Stimulated activated CD8-positive, alpha-beta memory T cell treated with anti-CD3 and anti-CD28 coated beads, Interleukin-7, amount 100 ng/mL, for 1 hour (primary cell): Measurements from ENCODE around the gene C1orf52.
A peak's percentile ranks its signal among the peaks of the same experiment; 100 is the strongest.
"Not testable (repeated sequence)": the region's sequence is repeated elsewhere in the genome, so short reads cannot be mapped to it uniquely, and the experiment has no call there.

Experiments used
- DNase-seq, 2 donors: peaks; one replicate each; pipeline ENCODE4 v3.0.0-alpha.2; 2020; ENCODE audit warnings: low read depth in 2 of 2

Gene C1orf52

DNA sequence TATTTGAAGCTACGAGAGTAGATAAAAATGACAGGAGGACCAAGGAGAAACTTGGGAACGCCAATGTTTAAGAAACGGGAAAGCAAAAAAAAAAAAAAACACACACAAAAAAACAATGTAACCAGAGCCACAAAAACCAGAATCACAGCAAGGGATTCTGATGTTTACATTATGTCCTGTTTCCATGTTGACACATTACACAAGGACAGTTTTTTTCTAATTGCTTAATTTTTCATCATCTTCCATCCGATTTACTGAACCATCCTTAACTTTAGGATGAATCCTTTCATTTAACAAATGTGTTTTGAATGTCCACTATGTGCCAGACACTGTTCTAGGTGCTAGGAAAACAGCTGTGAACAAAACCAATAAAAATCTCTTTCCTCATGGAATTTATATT is 18.3 kb upstream of the C1orf52 start:
- no peak for DNase-seq

DNA sequence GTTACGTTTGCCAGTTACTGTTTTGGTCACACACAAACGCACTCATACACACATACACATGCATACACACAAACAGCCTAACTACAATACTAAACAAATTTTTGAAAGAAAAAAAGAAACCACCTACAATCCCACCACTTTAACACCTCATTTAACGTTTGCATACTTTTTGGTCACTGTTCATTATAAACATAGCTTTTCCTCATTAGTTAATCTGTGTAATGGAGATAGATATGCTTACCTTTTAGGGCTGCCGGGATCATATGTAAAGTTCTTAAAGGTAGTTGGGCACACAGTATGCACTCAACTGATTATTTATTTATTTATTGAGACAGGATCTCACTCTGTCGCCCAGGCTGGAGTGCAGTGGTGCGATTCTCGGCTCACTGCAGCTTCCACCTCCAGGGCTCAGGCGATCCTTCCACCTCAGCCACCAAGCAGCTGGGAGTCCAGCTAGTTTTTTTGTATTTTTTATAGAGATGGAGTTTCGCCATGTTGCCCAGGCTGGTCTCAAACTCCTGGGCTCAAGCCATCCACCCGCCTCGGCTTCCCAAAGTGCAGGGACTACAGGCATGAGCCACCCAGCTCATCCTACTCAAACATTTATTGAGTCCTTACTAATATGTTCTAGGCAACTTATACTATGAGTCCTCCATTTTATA is 17.6 kb upstream of the C1orf52 start:
- DNase-seq = no peak

DNA sequence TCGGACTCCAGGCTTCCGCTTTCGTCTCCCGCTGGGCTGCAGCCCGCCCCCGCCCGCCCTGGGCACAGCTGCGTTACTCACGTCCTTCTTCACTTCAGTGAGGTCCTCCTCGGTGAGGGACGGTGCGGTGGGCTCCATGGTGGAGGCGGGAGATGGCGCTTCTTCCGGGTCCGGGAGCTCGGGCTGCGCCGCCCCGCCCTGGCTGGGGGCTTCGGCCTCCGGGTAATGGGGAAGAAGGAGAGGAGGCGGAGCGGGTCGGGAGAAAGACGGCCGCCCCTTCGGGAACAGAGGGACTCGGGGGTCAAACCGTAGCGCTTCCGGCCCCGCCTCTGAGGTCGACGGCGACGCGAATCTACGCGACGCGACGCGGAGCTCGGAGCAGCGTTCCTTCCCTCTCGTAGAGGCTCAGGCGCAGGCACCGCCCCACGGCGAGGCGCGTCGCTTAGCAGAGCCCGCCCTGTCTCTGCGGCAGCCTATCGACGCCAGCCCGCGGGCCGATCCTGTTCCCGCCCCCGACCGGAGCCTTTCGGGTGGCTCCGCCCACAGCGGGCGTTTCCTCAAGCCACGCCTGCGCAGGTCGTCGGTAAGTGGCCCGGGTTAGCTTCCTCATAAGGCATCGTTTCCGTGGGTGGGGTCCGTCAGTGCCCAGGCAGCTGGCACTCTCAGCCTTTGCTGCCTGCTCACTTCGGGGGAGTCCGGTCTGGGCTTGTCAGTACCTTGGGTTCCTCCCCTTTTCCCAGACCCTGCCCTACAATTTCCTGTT is 16.9 kb upstream of the C1orf52 start, which contains the start of gene BCL10:
Gene BCL10, minus strand, starts transcription at position 418 of the 763 bp plus-strand sequence. Its CDS starts 280 bp downstream, at position 138.
- peak; percentile 96 for DNase-seq

DNA sequence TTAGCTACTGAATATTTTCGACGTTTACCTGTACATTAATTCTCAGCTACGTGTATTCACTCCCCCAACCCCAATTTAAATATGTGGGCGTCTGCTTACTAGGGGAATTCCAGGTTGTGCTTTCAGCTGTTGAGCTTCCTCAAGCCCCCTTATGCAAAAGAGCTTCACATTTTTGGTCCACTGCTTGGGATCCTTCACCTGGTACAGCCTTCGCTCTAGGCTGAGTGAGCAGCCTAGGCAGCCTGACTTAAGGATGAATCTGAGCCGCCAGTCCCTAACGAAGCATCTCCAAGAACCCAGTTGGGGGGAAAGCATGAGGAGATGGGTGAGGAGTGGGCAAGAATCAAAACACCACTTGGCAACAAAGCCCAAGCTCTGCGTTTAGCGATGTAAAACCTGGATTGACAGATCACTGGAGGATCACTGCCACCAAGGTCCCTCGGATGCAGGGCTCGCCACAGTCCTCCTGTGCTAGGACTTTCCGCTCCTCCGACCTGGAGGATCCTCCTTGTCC is 16.3 kb upstream of the C1orf52 start:
- DNase-seq = no peak

DNA sequence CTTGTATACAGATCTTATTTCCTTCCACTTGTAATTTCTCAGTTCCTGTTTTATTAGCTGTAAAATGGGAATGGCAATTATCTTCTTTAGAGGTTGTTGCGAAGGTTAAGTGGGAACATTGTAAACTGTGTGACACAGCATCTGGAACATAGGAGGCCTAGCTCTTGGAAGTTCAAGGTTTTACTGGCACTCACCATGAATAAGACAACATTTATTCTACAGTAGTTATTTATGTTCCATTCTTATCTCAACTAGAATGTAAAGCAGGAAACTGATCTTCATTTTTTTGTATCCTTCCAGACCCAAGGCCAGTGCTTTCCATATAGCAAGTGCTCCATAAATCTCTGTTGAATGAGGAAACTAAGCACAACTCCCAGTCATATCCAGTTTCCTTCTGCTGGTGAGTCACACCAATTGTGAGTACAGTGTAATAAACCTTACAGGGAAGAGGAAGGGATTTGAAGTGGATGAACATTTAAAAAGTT is 15.5 kb upstream of the C1orf52 start:
- DNase-seq = no peak

DNA sequence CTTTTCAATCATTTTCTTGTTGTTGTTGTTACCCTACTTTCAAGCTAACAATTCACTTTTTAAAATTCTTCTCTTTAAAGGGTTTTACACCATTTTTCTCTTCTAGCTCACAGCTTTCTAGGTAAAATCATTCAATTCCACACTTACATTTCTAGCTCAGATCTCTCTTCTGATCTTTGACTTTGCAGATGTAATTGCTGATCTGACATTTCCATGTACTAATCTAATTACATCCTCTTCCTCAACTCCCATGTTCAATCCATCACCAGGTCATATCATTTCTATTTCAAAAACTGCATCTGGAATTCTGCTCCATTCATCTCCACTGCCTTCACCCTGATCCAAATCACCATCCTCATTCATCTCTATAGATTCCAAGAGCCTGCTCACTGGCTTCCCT is 13.9 kb upstream of the C1orf52 start:
- no peak for DNase-seq

DNA sequence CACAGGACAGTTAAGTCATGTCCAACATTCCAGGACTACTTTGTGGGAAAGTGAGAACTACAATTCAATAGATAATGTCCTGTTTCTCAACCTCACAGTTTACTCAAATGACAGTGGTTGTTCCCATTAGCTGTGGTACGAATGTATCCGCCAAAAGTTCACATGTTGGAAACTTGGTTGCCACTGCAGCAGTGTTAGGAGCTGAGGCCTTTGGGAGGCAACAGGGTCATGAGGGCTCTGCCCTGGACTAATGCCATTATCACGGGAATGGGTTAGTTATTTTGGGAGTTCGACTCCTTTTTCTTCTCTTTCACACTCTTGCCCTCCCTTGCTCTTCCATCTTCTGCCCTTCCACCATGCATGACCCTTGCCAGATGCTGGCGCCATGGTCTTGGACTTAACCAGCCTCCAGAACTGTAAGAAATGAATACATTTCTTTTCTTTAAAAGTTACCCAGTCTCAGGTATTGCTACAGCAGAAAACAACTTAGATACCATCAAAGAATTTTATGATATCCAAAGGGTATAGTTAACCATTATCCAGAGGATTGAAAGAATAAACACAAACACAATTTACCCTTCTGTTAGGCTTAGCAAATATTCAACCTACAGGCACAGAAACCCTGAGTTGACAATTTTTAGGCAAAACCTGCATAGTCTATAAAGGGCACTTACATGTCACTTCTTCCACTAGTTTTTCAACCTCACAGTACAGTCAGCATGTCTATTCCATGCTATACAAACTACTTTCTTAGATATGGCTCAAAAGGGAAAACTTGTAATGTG is 9.5 kb upstream of the C1orf52 start:
- DNase-seq = no peak

DNA sequence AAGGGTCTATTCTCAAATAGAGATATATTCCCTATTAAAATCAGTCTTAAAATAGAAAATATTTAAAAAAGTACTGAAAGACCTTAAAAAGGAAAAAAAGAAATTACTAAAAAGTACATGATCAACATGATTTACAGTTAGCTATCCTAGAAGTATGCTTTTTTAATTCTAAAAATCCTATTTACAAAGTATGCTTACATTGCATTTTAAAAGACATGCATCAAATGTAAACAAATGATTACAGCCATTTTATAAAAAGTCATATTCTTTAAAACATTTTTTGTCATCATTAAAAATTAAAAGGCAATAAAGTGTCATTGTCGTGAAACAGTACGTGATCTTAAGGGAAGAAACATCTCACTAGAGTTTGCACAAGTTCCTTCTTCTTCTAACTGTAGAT is 7.9 kb upstream of the C1orf52 start:
- DNase-seq = no peak

DNA sequence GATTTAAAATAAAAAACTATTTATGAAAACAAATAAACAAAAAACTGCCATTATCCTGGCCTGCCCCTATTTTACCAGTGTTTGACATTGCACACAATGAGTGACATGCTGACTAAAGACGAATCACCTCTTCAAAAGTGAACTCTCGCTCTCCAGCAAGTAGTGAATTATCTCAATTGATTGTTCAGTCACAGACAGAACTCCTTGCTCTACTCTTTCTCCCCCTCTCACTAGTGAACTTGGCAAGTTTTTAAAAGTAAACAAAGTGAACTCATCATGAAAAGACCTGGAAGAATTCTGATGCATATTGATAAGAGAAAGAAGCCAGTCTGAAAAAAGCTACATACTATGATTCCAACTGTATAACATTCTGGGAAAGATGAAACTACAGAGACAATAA is 4.7 kb upstream of the C1orf52 start:
- no peak for DNase-seq

DNA sequence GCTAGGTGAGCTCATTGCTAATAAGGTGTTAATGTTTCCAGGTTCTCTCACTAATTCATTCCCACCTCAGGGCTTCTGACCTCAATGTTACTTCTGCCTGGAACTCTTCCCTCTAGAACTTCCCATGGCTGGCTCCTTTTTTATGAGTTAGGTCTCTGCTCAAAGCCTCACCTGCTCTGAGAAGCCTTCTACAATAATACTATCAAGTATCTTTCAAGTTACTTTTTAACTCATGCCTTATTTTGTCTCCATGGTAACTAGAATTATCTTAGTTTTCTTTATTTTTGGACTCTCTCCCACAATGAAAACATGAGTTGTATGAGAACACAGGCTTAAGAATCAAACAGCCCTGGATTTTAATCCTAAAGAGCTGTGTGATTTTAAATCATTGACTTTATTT is 3.5 kb upstream of the C1orf52 start:
- DNase-seq = no peak

DNA sequence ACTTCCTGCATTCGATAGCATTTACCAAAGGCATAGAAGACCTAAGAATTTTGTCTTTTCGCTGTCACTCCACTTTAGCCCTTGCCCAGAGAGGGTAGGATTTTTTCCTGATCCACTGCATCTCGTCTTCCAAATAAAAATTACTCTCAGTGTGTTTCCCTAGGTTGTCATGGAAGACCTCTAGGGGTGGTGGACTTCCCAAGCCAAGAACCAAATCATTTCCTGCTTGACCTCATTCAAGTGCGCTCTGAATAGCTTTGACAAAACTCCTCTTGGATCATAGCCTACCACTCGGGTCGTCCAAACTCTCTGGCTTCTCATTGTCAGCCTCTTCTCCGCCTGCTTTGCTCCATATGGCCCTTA is 431 bp upstream of the C1orf52 start:
- no peak for DNase-seq

DNA sequence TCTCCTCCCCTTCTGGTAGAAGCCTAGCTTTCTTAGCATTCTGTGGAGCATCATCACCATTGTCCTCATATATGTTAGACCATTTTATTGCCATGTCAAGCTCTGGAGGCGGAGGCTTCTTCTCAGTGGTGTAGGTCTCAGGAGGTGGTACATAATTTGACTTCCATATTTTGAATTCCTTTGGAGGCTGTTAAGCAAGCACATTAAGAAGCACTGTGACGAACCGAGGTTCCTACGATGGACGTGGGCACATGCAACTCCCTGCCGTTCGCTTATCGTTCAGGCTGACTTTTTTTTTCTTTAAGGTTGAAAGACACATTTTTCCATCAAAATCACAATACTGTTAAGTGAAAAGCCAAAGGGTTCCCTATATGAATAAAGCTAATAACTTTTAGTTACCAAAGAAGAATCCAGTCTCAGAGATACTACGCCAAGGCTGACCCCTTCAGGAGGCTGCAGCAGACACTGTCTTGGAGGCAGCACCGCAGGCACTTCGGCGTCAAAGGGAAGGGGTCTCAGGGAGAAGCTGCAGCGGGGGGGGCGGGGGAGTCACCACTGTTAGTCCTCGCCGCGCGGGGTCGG is 835 bp downstream of the C1orf52 start:
- no peak for DNase-seq

DNA sequence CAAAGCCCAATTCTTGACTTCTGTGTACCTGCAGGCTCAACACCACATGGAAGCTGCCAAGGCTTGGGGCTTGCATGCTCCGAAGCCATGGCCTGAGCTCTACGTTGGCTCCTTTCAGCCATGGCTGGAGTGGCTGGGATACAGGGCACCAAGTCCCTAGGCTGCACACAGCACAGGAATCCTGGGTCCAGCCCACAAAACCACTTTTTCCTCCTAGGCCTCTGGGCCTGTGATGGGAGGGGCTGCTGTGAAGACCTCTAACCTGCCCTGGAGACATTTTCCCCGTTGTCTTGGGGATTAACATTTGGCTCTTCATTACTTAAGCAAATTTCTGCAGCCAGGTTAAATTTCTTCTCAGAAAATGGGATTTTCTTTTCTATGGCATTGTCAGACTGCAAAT is 10.4 kb downstream of the C1orf52 start:
- not testable (repeated sequence) for DNase-seq

DNA sequence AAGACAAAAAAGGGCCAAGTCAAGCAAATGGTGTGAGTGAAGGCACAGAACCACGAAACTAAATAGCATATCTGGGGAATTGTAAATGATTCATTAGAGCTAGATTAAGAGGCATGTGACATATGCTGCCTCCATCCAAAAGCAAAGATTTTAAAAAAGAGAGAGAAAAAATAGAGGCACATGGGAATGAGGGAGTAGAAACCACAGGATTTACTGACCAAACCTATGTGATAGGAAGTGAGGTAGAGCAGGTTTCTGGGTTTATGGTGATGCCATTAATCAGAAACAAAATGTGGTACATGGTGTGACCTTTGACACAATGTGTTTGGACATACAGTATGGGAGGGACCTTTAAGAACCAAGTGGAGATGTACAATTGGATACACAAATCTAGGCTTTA is 13.6 kb downstream of the C1orf52 start:
- no peak for DNase-seq

DNA sequence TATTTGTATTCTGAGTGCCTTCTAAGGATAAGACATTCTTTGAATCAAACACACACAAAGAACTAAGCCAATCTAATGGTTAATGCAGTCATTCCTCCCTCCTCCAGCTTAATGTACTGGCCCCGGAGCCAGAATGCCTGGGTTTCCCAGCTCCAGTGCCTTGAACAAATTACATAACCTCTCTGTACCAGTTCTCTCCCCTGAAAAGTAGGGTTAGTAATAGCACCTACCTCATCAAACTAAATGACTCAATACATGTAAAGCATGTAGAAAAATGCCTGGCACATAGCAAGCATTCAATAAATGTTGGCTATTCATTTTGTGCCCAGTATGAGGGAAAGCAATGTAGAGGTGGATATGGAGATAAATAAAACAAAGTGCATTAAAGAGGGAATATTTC is 14.0 kb downstream of the C1orf52 start:
- DNase-seq = no peak

DNA sequence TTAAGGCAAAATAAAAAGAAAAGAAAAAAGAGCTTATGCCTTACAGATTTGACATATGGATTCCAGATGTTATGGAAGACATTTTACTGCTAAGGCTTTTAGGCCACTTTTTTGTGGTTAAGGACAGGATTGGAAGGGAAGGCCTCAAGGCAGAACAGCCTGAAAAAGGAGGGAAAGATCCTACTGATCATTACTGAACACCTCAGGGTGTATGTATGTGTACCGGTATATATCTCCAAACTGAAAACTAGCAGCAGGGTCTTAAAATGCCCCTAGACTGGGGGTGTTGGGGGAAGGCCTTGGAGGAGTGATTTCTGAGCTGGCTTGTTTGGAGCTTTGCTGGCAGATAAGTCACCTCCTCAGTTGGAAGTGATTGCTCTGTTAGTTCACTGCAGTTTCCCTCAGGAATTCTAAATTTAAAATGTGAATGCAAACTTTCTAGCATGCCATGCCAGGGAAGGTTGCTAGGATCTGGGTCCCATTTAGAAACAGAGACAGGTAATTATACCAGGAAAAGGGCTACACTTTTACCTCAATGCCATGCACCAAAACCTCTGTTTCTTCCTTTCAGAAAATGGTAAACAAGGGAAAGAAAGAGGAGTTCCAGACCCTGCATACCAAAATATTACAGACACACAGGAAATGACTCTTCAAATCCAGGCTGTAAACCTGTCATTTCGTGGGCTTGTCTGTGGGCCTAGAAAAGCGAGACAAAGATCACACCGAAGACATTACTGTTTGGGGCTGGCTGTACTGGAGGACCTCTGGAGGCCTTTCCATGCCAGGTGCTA is 15.0 kb downstream of the C1orf52 start:
- DNase-seq = no peak

DNA sequence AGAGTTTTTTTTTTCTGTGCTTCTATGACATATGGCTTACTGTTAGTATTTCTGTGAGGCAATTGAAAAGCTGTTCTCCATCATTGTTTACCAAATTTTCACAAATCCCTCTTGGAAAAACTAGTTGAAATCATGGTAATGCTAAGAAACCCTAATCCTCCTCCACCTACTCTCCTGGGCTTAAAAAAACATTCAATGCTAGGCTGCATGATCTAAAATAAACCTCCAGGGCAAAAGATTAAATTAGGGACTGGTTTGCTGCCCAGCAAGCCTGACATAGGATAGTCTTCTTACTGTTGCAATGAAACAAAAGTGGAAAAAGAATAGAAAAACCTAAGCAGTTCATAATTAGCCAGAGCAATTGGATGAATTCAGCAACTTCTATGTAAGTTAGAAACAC is 16.1 kb downstream of the C1orf52 start:
- no peak for DNase-seq

DNA sequence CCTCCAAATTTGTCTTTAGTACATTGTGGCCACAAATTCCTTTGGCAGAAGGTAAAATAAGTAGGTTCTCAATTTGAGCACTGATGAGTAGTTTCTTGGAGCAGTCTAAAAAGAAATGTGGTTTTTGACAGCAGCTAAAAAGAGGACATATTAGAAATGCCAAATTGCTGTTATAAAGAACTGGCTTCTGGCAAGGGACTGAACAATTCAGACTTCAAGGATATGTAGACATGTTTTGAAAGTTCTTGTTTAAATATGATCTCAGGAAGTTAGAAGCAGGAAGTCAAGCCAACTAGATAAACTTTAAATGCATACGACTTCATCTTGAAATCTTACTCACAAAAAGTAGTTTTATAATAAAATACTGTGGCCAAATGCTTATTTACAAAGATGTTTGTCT is 18.8 kb downstream of the C1orf52 start:
- no peak for DNase-seq

DNA sequence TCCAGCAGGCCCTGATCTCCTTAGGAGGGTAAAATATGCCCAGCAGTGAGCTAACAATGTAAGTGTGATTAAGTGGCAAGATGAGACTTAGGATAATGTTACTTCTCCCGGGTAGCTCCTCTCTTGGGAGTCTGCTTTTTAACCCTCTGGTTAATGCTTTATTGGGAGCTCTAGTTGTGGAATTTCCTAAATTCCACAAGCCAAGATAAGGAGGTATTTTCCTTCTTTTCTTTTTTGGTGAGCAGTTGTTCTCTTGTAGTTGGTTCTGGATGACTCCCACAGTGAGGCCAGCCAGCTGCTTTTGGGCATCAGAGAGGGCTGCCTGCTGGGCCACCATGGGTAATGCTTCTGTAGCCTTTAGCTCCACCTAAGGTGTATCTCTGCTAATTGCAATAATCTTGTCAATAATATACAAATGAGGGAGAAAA is 19.3 kb downstream of the C1orf52 start:
- DNase-seq = no peak

DNA sequence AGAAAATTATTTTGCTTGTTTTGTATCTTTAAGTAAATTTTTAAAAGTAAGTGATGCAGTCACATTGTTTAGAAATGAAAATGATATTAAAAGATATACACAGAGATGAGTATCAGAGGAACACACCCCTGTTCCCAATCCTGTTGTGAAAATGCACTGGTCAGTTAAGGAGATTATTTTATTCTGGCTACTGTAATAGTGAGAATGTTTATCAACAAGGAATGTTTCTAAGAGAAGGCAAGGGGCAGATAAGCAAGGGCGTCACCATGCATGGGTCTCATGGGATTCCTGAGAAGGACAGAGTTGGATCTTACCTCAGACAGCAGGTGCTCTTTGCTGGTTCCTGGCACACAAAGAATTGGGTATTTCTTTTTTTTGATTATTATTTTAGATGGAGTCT is 21.8 kb downstream of the C1orf52 start:
- DNase-seq = no peak

DNA sequence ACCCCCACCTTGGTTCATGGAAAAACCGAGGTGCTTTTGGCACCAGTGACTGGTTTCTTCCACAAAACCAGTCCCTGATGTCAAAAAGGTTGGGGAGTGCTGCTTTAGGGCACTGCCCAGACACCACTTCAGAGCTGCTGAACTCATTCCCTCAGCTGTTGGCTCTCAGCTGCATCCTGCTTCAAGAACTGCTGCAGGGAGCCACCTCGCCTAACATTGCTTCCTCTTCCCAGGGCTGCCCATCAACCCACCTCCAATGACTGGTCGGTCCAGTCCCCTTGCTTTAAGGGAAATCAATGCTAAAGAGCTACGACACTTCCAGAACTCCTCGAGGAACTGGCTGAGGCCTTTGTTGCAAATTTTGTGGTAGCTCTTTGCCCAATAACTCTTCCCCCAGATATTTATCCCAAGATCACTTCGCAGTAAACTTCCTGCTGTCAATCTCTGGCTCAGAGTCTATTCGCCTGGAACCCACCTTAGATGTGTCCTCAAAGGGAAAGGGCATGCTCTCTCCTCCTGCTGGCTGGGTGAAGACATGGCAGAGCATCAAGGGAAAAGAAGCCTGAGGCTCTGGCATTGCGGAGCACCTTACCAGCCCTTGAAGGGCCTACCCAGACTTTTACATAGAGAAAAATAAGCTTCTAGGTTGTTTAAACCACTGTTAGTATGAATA is 29.0 kb downstream of the C1orf52 start:
- no peak for DNase-seq
